ENCODE measurements around the gene ARHGEF33.

DNA sequence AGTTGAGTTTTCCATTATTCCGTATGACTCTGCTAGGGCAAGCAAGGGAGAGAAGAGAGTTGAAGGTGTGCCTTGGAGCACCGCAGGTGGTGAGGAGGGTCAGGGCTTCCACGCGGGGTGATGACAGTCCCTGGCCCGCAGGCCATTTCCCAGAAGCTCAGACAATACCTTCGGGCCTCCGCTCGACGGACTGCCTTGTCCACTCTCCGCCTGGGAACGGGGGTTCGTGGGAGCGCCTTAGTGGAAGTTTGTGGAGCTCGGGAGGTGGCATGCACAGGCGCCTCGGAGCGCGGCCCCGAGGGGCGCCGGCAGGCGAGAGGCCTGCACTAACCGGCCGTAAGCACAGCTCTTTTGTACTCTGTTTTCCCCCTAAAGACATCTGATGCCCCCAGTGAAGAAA lies 69.8 kb downstream of the ARHGEF33 start:
- TF ChIP-seq BHLHE40 (IDR thresholded peaks at IDR 0.05; ENCODE audit: borderline replicate concordance): no peak
- TF ChIP-seq ARNT (IDR thresholded peaks at IDR 0.05): no peak

All from HEK293T (cell line).